Neutrophil (primary cell): ENCODE measurements around the gene BTN2A1.
"Not testable (repeated sequence)": the region's sequence is repeated elsewhere in the genome, so short reads cannot be mapped to it uniquely, and the experiment has no call there.

Experiments
- H3K27ac ChIP-seq: fragments of 200-600 bp; sonication (generic); 2 replicates; pipeline ENCODE4 v1.5.1; 2016; ENCODE audit warnings: mild to moderate bottlenecking, moderate library complexity
- H3K27me3 ChIP-seq: fragments of 200-600 bp; sonication (generic); 2 replicates; pipeline ENCODE4 v1.6.0; 2016; ENCODE audit warnings: mild to moderate bottlenecking
- H3K36me3 ChIP-seq: fragments of 200-600 bp; sonication (generic); 2 replicates; pipeline ENCODE4 v1.5.1; 2017
- H3K4me1 ChIP-seq, 2 experiments: fragments of 200-600 bp in 1 of 2; sonication (generic) in 1 of 2; 1 replicate in 1 of 2; 2 replicates in 1 of 2; pipeline versions ENCODE4 v1.5.1 to v1.6.1; 2013 to 2016; ENCODE audit warnings: low read depth in 1 of 2, low read length in 1 of 2, mild to moderate bottlenecking in 1 of 2, moderate library complexity in 1 of 2; ENCODE audit not compliant: control insufficient read depth in 1 of 2, insufficient read depth in 1 of 2
- H3K4me3 ChIP-seq, 2 experiments: fragments of 200-600 bp in 1 of 2; sonication (generic) in 1 of 2; 1 replicate in 1 of 2; 2 replicates in 1 of 2; pipeline ENCODE4 v1.5.1; 2013 to 2016; ENCODE audit warnings: low read depth in 1 of 2, low read length in 1 of 2, mild to moderate bottlenecking in 1 of 2, moderate library complexity in 1 of 2
- H3K9me3 ChIP-seq: fragments of 200-600 bp; sonication (generic); 2 replicates; pipeline ENCODE4 v1.5.1; 2016
- CTCF ChIP-seq: fragments of 200-600 bp; sonication (generic); IDR thresholded peaks from 2 replicates; pipeline ENCODE4 v1.5.1; 2016; ENCODE audit warnings: antibody characterized with exemption

Gene BTN2A1

GRCh38 chr6:26428206-26428605 lies 29.5 kb upstream of the BTN2A1 start:
- Histone ChIP-seq H3K4me3 (no peak overlapping the region), H3K36me3 (no peaks in the 10 kb centered on the region), H3K9me3 (no peaks in the 10 kb centered on the region), H3K4me1 (no peaks in the 10 kb centered on the region), H3K27me3 (no peaks in the 10 kb centered on the region), H3K27ac (no peak overlapping the region)
- TF ChIP-seq CTCF = no peak

- no peaks in the 10 kb centered on the region for H3K4me1 ChIP-seq
- H3K27ac ChIP-seq = no peak overlapping the region
- no peaks in the 10 kb centered on the region for H3K27me3 ChIP-seq
- H3K36me3 ChIP-seq = no peaks in the 10 kb centered on the region
- no peak for TF ChIP-seq CTCF
- H3K9me3 ChIP-seq = no peaks in the 10 kb centered on the region
- H3K4me3 ChIP-seq = no peak overlapping the region
Measured at GRCh38 chr6:26430787-26431186, 27.0 kb upstream of the BTN2A1 start.

- Histone ChIP-seq H3K4me3 (no peak overlapping the region), H3K4me1 (no peaks in the 10 kb centered on the region), H3K27me3 (no peaks in the 10 kb centered on the region), H3K36me3 (no peaks in the 10 kb centered on the region), H3K27ac (no peak overlapping the region), H3K9me3 (no peaks in the 10 kb centered on the region)
- TF ChIP-seq CTCF = no peak
Measured at GRCh38 chr6:26431258-26432172, 26.2 kb upstream of the BTN2A1 start.

GRCh38 chr6:26432627-26433201 lies 25.0 kb upstream of the BTN2A1 start:
- no peaks in the 10 kb centered on the region for H3K36me3 ChIP-seq
- H3K4me1 ChIP-seq = no peaks in the 10 kb centered on the region
- no peaks in the 10 kb centered on the region for H3K9me3 ChIP-seq
- H3K4me3 ChIP-seq = no peak overlapping the region
- H3K27me3 ChIP-seq = no peaks in the 10 kb centered on the region
- no peak overlapping the region for H3K27ac ChIP-seq
- TF ChIP-seq CTCF = no peak

GRCh38 chr6:26433680-26434079 lies 24.1 kb upstream of the BTN2A1 start:
- H3K4me1 ChIP-seq, H3K4me3 ChIP-seq, H3K27ac ChIP-seq, H3K9me3 ChIP-seq, H3K27me3 ChIP-seq, H3K36me3 ChIP-seq: not testable (repeated sequence)

GRCh38 chr6:26436018-26436417 lies 21.7 kb upstream of the BTN2A1 start:
- no peaks in the 10 kb centered on the region for H3K27me3 ChIP-seq
- no peak overlapping the region for H3K27ac ChIP-seq
- H3K4me1 ChIP-seq = peaks cover 15% of the 10 kb centered on the region in 2 experiments
- no peak for TF ChIP-seq CTCF
- no peaks in the 10 kb centered on the region for H3K36me3 ChIP-seq
- no peaks in the 10 kb centered on the region for H3K9me3 ChIP-seq
- no peak overlapping the region for H3K4me3 ChIP-seq
